WTC11 (cell line): Measurements from ENCODE around the gene TEX14.

Experiments
- CBFB ChIP-seq: sonication (generic); formaldehyde crosslinking; IDR thresholded peaks from 2 replicates; pipeline ENCODE4 v1.8.1; 2022; ENCODE audit warnings: mild to moderate bottlenecking, low read depth, missing genetic modification reagents
- EMX1 ChIP-seq: fragments of 250-450 bp; sonication (Bioruptor Pico); IDR thresholded peaks from 2 replicates; pipeline ENCODE4 v1.8.0; 2021; ENCODE audit warnings: mild to moderate bottlenecking

GRCh38 chr17:58587713-58588117, 104.1 kb downstream of the TEX14 start:
- TF ChIP-seq EMX1 = no peak
- no peak for TF ChIP-seq CBFB (CRISPR knock-in tag)
